K562 (cell line): ENCODE measurements around the gene AGPAT3. TPM values are rescaled to one million over a fixed set of nuclear protein-coding genes. Genes with fewer than 3 reads are reported as not detected.

ENCODE experiments used
- C11orf30 ChIP-seq: fragments of 450-650 bp; IDR thresholded peaks from 2 replicates; pipeline ENCODE4 v1.6.1; 2016; ENCODE audit warnings: low read depth, mild to moderate bottlenecking
- ETV1 ChIP-seq: fragments of 450-650 bp; conservative IDR thresholded peaks from 2 replicates; pipeline ENCODE4 v1.6.1; 2016; ENCODE audit warnings: missing genetic modification characterization, control low read depth, low read depth, missing compliant biosample characterization
- FIP1L1 ChIP-seq: fragments of 200-400 bp; formaldehyde crosslinking; IDR thresholded peaks from 2 replicates; pipeline ENCODE4 v1.6.1; 2018; ENCODE audit warnings: mild to moderate bottlenecking, low read depth, low read length; ENCODE audit not compliant: poor library complexity, severe bottlenecking
- MED1 ChIP-seq: sonication (generic); formaldehyde crosslinking; IDR thresholded peaks from 2 replicates; pipeline ENCODE4 v1.8.1; 2023; ENCODE audit warnings: missing genetic modification reagents, borderline replicate concordance
- TEAD2 ChIP-seq: fragments of 450-650 bp; IDR thresholded peaks from 2 replicates; pipeline ENCODE4 v1.6.1; 2016; ENCODE audit warnings: missing genetic modification characterization, control low read depth, missing compliant biosample characterization
- ZFX ChIP-seq: sonication (generic); formaldehyde crosslinking; IDR thresholded peaks from 2 replicates; pipeline ENCODE4 v1.8.0; 2022; ENCODE audit warnings: mild to moderate bottlenecking, missing genetic modification reagents, moderate library complexity
- ZNF384 ChIP-seq: IDR thresholded peaks from 2 replicates; pipeline ENCODE4 v1.6.1; 2012; ENCODE audit warnings: low read depth, low read length, improper control_type of control experiment
- polyA plus RNA-seq, 8 experiments: library from polyadenylated mRNA; depleted of rRNA in 4 of 8; stranded (reverse) in 5 of 8; unstranded in 3 of 8; fragments of >200 nt; fragmentation: Nextera tagmentation in 2 of 8; fragmentation: Illumina TruSeq in 1 of 8; extraction: Ambion mirVana in 2 of 8; extraction: Trizol in 1 of 8; gene quantifications; 2 replicates each; pipeline versions ENCODE4 v1.2.1 to v1.2.3, GENCODE V29; 2011 to 2014; ENCODE audit warnings: inconsistent platforms in 1 of 8, missing spikeins in 1 of 8
- total RNA-seq, 7 experiments: library from RNA; depleted of rRNA in 6 of 7; stranded (reverse); fragments of >200 nt in 6 of 7; fragmentation: Illumina TruSeq in 2 of 7; extraction: Trizol in 2 of 7; gene quantifications; 2 replicates each; pipeline versions ENCODE4 v1.2.1 to v1.2.3, GENCODE V29; 2011 to 2021; ENCODE audit warnings: low replicate concordance in 1 of 7
- TF ChIP-seq, protein P1 (sequence below), 3 experiments: fragments of 200-800 bp in 1 of 3; sonication (Bioruptor generic) in 1 of 3; sonication (generic) in 1 of 3; formaldehyde crosslinking in 1 of 3; IDR thresholded peaks; 2 replicates each; pipeline versions ENCODE4 v1.6.1 to v1.8.0; 2016 to 2022; ENCODE audit warnings: mild to moderate bottlenecking in 2 of 3, missing compliant biosample characterization in 2 of 3, missing genetic modification characterization in 2 of 3, missing genetic modification reagents in 1 of 3
- TF ChIP-seq, protein P2 (sequence below), 2 experiments: fragments of 450-650 bp; IDR thresholded peaks; 2 replicates each; pipeline ENCODE4 v1.6.1; 2016; ENCODE audit warnings: mild to moderate bottlenecking in 2 of 2, borderline replicate concordance in 1 of 2, low read depth in 1 of 2, moderate library complexity in 1 of 2
- TF ChIP-seq, protein P3 (sequence below), 3 experiments: fragments of 200-800 bp in 1 of 3; fragments of 250-450 bp in 1 of 3; fragments of 450-650 bp in 1 of 3; sonication (Bioruptor Pico) in 1 of 3; sonication (Bioruptor generic) in 1 of 3; formaldehyde crosslinking in 1 of 3; IDR thresholded peaks; 2 replicates each; pipeline versions ENCODE4 v1.6.1 to v1.8.0; 2016 to 2022; ENCODE audit warnings: mild to moderate bottlenecking in 2 of 3, missing genetic modification characterization in 2 of 3, missing compliant biosample characterization in 1 of 3, moderate library complexity in 1 of 3

Gene AGPAT3
- total and polyA plus RNA-seq, 9 of the 15 experiments (the other 6 are each of a cell fraction or from before 2014, with no cell fraction given) = 1.5 to 88.4 (median 35.7) TPM

DNA sequence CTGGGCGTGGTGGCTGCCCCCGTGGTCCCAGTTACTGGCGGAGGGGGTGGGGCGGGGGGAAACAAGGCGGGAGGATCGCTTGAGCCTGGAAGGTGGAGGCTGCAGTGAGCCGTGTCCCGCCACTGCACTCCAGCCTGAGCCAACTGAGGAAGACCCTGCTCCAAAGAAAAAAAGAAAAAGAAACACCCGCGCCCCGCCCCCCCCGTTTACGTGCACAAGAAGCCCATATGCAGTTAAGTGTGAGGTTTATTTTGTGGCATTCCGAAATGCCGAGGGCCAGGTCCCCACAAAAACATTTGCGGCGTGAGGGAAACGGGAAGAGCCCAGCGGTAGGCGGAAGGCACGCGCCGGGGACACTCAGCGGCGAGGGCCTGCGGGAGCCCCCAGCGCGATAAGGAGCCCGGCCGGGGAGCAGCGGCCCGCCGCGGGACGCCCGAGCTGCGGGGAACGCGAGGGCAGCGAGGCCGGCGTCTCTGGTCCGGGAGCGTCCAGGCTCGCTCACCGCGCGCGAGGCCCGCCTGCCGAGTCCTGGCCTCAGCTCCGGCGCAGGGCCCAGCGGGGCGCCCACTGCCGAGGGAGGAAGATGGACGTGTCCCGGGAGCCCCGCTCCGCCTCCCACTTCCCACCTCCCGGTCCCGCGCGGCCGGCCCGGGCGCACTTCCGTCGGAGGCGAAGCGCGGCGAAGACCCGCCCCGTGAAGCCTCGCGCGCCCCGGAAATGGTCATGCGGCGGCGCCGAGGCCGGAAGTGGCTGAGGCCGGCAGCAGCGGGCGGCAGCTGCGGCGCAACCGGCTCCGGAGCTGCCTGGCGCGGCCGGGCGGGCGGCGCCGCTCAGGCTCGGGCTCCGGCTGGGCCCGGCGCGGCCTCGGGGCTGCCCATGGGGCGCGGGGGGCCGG, 146.8 kb downstream of the AGPAT3 start, which contains the start of gene TRAPPC10 (continued):
- TF ChIP-seq MED1 = no peak
- TF ChIP-seq FIP1L1 = peak; percentile 78
- TF ChIP-seq TEAD2 = no peak
- 0 out of 2 replicates have a peak, but pooled peaks have one; percentile 22 for TF ChIP-seq ETV1
- peak; percentile 93 for TF ChIP-seq ZFX
- 0 out of 2 replicates have a peak, but pooled peaks have one; percentile 12 for TF ChIP-seq ZNF384
- TF ChIP-seq C11orf30 = peak; percentile 86
- TF ChIP-seq, protein P1, sequence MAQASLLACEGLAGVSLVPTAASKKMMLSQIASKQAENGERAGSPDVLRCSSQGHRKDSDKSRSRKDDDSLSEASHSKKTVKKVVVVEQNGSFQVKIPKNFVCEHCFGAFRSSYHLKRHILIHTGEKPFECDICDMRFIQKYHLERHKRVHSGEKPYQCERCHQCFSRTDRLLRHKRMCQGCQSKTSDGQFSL (CRISPR knock-in tag; IDR thresholded peaks at IDR 0.05) = peak; percentile 58
- TF ChIP-seq, protein P1 (tag; IDR thresholded peaks at IDR 0.05) = no peak
- TF ChIP-seq, protein P2, sequence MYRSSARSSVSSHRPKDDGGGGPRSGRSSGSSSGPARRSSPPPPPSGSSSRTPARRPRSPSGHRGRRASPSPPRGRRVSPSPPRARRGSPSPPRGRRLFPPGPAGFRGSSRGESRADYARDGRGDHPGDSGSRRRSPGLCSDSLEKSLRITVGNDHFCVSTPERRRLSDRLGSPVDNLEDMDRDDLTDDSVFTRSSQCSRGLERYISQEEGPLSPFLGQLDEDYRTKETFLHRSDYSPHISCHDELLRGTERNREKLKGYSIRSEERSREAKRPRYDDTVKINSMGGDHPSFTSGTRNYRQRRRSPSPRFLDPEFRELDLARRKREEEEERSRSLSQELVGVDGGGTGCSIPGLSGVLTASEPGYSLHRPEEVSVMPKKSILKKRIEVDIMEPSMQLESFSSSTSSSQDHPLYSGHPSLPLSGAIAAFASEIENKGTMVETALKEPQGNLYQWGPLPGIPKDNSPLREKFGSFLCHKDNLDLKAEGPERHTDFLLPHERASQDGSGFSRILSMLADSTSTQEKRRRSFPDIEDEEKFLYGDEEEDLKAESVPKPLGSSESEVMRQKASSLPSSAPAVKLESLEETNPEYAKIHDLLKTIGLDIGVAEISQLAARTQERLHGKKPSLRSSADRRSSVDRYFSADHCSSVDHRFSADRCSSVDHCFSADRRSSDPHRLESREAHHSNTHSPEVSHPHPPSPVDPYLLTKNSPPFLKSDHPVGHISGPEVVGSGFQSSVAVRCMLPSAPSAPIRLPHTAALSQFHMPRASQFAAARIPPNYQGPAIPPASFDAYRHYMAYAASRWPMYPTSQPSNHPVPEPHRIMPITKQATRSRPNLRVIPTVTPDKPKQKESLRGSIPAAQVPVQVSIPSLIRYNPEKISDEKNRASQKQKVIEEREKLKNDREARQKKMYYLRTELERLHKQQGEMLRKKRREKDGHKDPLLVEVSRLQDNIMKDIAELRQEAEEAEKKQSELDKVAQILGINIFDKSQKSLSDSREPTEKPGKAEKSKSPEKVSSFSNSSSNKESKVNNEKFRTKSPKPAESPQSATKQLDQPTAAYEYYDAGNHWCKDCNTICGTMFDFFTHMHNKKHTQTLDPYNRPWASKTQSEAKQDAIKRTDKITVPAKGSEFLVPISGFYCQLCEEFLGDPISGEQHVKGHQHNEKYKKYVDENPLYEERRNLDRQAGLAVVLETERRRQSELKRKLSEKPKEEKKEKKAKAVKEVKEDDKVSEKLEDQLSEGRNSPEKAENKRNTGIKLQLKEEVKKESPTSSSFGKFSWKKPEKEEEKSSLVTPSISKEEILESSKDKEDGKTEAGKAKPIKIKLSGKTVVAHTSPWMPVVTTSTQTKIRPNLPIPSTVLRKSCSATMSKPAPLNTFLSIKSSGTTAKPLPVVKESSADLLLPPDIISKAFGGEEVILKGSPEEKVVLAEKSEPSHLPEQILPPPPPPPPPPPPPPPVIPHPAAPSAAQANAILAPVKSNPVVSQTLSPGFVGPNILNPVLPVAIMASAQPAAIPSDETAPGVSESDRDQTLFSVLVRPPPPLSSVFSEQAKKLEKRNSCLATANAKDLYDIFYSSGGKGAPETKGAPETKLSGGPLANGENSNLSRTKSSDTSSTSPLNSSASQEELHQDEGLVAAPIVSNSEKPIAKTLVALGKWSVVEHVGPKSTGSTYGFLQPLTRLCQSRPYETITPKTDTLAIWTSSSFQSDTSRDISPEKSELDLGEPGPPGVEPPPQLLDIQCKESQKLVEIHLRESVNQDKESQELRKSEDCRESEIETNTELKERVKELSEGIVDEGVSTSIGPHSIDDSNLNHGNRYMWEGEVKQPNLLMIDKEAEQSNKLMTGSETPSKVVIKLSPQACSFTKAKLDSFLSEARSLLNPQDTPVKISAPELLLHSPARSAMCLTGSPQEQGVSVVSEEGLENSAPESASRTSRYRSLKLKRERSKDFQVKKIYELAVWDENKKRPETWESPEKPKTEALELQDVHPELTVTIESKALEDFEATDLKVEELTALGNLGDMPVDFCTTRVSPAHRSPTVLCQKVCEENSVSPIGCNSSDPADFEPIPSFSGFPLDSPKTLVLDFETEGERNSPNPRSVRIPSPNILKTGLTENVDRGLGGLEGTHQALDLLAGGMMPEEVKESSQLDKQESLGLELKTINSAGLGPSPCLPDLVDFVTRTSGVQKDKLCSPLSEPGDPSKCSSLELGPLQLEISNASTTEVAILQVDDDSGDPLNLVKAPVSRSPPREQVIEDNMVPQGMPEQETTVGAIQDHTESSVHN (IDR thresholded peaks at IDR 0.05; ENCODE audit: borderline replicate concordance in 1 of 2, low read depth in 1 of 2) = no peak
- TF ChIP-seq, protein P3, sequence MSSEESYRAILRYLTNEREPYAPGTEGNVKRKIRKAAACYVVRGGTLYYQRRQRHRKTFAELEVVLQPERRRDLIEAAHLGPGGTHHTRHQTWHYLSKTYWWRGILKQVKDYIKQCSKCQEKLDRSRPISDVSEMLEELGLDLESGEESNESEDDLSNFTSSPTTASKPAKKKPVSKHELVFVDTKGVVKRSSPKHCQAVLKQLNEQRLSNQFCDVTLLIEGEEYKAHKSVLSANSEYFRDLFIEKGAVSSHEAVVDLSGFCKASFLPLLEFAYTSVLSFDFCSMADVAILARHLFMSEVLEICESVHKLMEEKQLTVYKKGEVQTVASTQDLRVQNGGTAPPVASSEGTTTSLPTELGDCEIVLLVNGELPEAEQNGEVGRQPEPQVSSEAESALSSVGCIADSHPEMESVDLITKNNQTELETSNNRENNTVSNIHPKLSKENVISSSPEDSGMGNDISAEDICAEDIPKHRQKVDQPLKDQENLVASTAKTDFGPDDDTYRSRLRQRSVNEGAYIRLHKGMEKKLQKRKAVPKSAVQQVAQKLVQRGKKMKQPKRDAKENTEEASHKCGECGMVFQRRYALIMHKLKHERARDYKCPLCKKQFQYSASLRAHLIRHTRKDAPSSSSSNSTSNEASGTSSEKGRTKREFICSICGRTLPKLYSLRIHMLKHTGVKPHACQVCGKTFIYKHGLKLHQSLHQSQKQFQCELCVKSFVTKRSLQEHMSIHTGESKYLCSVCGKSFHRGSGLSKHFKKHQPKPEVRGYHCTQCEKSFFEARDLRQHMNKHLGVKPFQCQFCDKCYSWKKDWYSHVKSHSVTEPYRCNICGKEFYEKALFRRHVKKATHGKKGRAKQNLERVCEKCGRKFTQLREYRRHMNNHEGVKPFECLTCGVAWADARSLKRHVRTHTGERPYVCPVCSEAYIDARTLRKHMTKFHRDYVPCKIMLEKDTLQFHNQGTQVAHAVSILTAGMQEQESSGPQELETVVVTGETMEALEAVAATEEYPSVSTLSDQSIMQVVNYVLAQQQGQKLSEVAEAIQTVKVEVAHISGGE (CRISPR knock-in tag; IDR thresholded peaks at IDR 0.05) = peak; percentile 64 to 79 (median 78); a peak in 4 of 6 replicates
